RWPE1 (cell line): ENCODE results near the gene CFAP410.
A peak's percentile ranks its signal among the peaks of the same experiment; 100 is the strongest.

Experiments
- CTCF ChIA-PET: fragments of 350-600 bp; sonication (Branson Sonifier 250); formaldehyde crosslinking; extraction: SDS; loops from one replicate; lab custom pipeline; 2021; lab: Yijun Ruan, JAX
- POLR2A ChIA-PET: fragments of 400-600 bp; formaldehyde crosslinking; extraction: SDS; loops from one replicate; lab custom pipeline; 2020; ENCODE audit warnings: antibody characterized with exemption; ENCODE audit not compliant: low non-redundant PET; lab: Yijun Ruan, JAX
- DNase-seq: peaks from one replicate; pipeline ENCODE4 v3.0.0; 2012; ENCODE audit warnings: low spot score
- H3K27ac ChIP-seq: fragments of 450-650 bp; 2 replicates; pipeline ENCODE4 v1.5.1; 2017
- TF ChIP-seq, protein P1 (sequence below): fragments of 450-650 bp; conservative IDR thresholded peaks from 2 replicates; pipeline ENCODE4 v1.5.1; 2017; ENCODE audit warnings: low read depth, mild to moderate bottlenecking

CFAP410 gene

DNA sequence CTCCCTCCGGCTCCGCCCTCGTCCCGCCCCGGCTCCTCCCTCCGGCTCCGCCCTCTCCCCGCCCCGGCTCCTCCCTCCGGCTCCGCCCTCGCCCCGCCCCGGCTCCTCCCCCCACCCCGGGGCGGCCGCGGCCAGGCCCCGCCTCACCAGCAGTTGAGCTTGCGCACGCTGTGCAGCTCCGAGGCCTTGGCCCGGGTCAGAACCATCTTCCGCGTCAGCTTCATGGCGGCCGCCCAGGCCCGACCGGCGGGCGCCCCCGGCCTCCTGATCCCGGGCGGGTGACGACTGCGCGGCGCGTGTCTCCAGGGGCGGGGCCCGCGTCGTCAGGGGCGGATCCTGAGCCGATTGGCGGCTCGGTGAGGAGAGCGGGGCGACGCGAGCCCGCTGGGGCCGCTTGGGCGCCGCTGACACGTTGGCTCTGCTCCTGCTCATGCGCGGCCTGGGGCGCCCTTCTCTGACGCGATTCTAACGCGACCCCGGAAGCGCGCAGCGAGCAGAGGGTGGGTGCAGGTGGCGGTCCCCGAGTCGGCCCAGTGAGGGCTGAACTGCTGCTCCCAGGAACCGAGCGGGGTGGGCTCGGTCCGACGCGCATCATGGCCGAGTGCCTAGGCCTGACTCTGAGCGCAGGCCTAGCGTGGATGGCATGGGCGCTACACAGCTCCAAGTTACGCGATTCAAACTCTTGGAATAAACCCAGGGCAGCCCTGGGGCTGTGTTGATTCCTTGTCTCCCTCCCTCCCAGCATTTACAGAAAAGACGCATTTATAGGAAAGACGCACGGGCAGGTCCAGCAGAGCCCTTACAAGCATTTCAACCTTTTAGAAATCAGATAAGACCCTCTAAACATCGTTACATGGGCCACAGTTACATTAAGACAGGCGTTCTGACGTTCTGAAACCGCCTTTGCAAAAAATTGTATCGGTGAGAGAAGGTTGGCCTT lies at the start of gene CFAP410:
TSS of gene CFAP410 (minus strand) at position 420 of the 940 bp plus-strand sequence. CDS start at position 224, 196 bp downstream.
- POLR2A ChIA-PET = no interaction called here
- H3K27ac ChIP-seq = peak within 1 kb of the TSS; percentile 96
- TF ChIP-seq, protein P1, sequence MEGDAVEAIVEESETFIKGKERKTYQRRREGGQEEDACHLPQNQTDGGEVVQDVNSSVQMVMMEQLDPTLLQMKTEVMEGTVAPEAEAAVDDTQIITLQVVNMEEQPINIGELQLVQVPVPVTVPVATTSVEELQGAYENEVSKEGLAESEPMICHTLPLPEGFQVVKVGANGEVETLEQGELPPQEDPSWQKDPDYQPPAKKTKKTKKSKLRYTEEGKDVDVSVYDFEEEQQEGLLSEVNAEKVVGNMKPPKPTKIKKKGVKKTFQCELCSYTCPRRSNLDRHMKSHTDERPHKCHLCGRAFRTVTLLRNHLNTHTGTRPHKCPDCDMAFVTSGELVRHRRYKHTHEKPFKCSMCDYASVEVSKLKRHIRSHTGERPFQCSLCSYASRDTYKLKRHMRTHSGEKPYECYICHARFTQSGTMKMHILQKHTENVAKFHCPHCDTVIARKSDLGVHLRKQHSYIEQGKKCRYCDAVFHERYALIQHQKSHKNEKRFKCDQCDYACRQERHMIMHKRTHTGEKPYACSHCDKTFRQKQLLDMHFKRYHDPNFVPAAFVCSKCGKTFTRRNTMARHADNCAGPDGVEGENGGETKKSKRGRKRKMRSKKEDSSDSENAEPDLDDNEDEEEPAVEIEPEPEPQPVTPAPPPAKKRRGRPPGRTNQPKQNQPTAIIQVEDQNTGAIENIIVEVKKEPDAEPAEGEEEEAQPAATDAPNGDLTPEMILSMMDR = no peak
- DNase-seq = peak; percentile 93
- CTCF ChIA-PET = interaction anchor here (0.7 to 1.0 kb wide), 3 partner anchors 36 to 164 kb away, joined by 3 to 4 read pairs (median 3); no protein-coding TSS in a partner anchor

DNA sequence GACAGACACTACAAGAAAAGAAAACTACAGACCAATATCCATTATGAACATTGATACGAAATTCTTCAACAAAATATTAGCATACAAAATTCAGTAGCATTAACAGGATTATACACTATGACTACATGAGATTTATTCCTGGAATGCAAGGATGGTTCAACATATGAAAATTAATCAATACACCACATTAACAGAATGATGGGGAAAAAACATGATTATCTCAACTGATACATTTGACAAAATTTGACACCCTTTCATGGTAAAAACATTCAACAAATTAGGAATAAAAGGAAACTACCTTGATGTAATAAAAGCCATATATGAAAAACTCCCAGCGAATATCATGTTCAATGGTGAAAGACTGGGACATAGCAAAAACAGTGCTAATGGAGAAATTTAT lies 45.8 kb upstream of the CFAP410 start:
- DNase-seq = no peak
- ChIA-PET CTCF (no interaction called here), POLR2A (no interaction called here)

DNA sequence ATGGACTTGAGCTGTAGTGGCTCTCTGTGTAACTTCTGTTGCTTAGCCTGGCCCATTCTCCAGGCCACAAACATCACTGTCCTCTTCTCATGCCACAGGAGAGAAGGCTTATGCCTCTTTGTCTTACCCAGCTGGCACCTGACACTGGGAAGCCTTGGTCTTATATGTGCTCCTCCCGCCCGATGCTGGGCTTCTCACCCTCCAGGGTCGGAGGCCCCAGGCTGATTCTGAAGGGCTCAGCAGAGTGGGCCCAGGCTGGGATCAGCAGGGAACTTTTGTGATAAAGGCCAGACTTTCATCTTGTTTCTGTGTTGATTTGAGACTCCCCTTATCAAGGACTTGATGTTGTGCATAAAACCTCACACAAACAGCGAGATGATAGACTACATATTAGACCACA lies 44.0 kb upstream of the CFAP410 start:
- DNase-seq = no peak
- ChIA-PET POLR2A (no interaction called here), CTCF (no interaction called here)
- H3K27ac ChIP-seq = no peak overlapping the region
- TF ChIP-seq, protein P1 = no peak

More for the DNA sequence above, 45.8 kb upstream of the CFAP410 start:
- H3K27ac ChIP-seq = no peak overlapping the region
- TF ChIP-seq, protein P1 = no peak

DNA sequence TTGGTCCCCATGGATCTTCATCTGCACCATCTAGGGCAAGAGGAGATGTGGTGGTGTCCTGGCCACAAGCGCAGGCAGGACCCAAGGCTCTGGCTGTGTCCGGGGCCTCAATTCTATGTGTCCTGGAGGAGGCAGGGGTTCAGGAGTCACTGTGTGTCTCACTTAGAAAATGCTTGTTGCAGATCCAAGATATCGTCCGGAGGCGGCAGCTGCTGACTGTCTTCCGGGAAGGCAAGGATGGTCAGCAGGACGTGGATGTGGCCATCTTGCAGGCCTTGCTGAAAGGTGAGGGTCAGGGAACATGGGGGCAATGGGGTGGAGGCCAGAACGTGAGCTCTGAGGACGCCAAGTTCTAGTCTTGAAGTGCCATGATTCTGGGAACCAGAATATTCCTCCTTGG lies 43.3 kb upstream of the CFAP410 start:
- TF ChIP-seq, protein P1 = no peak
- no peak overlapping the region for H3K27ac ChIP-seq
- no peak for DNase-seq
- CTCF ChIA-PET = no interaction called here
- POLR2A ChIA-PET = no interaction called here

DNA sequence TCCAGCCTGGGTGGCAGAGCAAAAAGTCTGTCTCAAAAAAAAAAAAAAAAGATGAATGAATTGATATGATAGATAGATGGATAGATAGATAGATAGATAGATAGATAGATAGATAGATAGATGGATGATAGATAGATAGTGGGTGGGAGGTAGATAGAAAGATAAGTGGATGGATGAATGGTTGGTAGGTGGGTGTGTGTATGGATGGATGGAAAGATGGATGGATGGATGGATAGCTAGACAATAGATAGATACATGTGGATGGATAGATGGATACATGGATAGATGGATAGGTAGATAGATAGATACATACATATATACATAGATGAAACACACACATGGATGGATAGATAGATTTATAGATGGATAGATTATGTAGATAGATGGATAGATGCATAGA lies 42.7 kb upstream of the CFAP410 start:
- no peak overlapping the region for H3K27ac ChIP-seq
- ChIA-PET POLR2A (no interaction called here), CTCF (no interaction called here)
- no peak for DNase-seq
- TF ChIP-seq, protein P1 = no peak

DNA sequence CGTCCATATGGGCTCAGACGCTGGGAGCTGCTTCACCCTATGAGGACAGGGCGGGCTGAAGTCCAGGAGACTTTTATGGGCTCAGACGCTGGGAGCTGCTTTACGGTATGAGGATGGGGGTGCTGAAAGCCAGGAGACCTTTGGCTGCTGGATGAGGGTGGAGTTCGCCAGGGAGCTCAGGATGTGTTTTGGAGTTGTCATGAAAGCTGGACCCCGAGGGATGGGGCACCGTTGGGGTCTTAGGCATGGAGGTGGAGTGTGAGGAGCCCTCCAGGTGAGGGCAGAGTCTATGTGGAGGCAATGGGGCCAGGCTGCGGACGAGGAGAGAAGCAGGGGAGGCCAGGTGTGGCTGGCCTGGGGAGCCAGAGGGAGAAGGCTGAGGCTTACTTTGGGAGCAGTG lies 41.7 kb upstream of the CFAP410 start:
- CTCF ChIA-PET = no interaction called here
- no peak overlapping the region for H3K27ac ChIP-seq
- POLR2A ChIA-PET = no interaction called here
- TF ChIP-seq, protein P1 = no peak
- DNase-seq = no peak
